Smooth muscle cell (in vitro differentiated cells): ENCODE results near the gene OR51E1. TPM values are rescaled to one million over a fixed set of nuclear protein-coding genes. Genes with fewer than 3 reads are reported as not detected.

Source experiments
- DNase-seq: peaks from one replicate; lab custom pipeline; 2025; ENCODE audit not compliant: unreplicated experiment; lab: John Stamatoyannopoulos, UW
- H2AFZ ChIP-seq: fragments of 200-600 bp; sonication (generic); 2 replicates; pipeline ENCODE4 v1.6.0; 2016; ENCODE audit warnings: antibody characterized with exemption, low read depth, mild to moderate bottlenecking
- H3F3A ChIP-seq: fragments of 200-600 bp; sonication (generic); 2 replicates; pipeline ENCODE4 v1.6.0; 2017; ENCODE audit warnings: antibody characterized with exemption, low read depth
- H3K27ac ChIP-seq: fragments of 200-600 bp; sonication (generic); 2 replicates; pipeline ENCODE4 v1.5.1; 2016; ENCODE audit warnings: low read depth, mild to moderate bottlenecking
- H3K27me3 ChIP-seq: fragments of 200-600 bp; sonication (generic); 2 replicates; pipeline ENCODE4 v1.6.1; 2016; ENCODE audit warnings: low read depth, mild to moderate bottlenecking
- H3K36me3 ChIP-seq: fragments of 200-600 bp; sonication (generic); 2 replicates; pipeline ENCODE4 v1.5.1; 2016; ENCODE audit warnings: low read depth
- H3K4me1 ChIP-seq: fragments of 200-600 bp; sonication (generic); 2 replicates; pipeline ENCODE4 v1.5.1; 2016; ENCODE audit warnings: low read depth
- H3K4me2 ChIP-seq: fragments of 200-600 bp; sonication (generic); 2 replicates; pipeline ENCODE4 v1.6.0; 2016; ENCODE audit warnings: mild to moderate bottlenecking
- H3K4me3 ChIP-seq: fragments of 200-600 bp; sonication (generic); 2 replicates; pipeline ENCODE4 v1.5.1; 2016; ENCODE audit warnings: mild to moderate bottlenecking
- H3K79me2 ChIP-seq: fragments of 200-600 bp; sonication (generic); 2 replicates; pipeline ENCODE4 v1.6.0; 2016; ENCODE audit warnings: low read depth, mild to moderate bottlenecking
- H3K9ac ChIP-seq: fragments of 200-600 bp; sonication (generic); 2 replicates; pipeline ENCODE4 v1.6.0; 2016; ENCODE audit warnings: low read depth
- H3K9me3 ChIP-seq: fragments of 200-600 bp; sonication (generic); replicated peaks from 2 replicates; pipeline ENCODE4 v1.5.1; 2016; ENCODE audit warnings: low read depth
- H4K20me1 ChIP-seq: fragments of 200-600 bp; sonication (generic); 2 replicates; pipeline ENCODE4 v1.6.0; 2016; ENCODE audit warnings: low read depth
- CTCF ChIP-seq: fragments of 200-600 bp; sonication (generic); IDR thresholded peaks from 2 replicates; pipeline ENCODE4 v1.5.1; 2017; ENCODE audit warnings: borderline replicate concordance, mild to moderate bottlenecking, antibody characterized with exemption; ENCODE audit not compliant: insufficient read depth, poor library complexity, severe bottlenecking
- WGBS: methylation state at CpG from one replicate; pipeline ENCODE4 v1.1.7; 2016; ENCODE audit warnings: low lambda C conversion rate; 5-methylcytosine and 5-hydroxymethylcytosine counted together
- polyA plus RNA-seq: library from polyadenylated mRNA; unstranded; fragments of >200 nt; fragmentation: Nextera tagmentation; extraction: Ambion mirVana; gene quantifications from 2 replicates; pipeline ENCODE4 v1.2.1, GENCODE V29; 2016
- total RNA-seq: library from RNA; depleted of rRNA; stranded (reverse); fragments of >200 nt; gene quantifications from 2 replicates; pipeline ENCODE4 v1.2.3, GENCODE V29; 2014

Gene OR51E1
- total and polyA plus RNA-seq, 2 experiments from 2014 or later: not detected

- WGBS: 89% methylated on average over 7 of the region's 7 CpGs
Observed at GRCh38 chr11:4641501-4641900, 2.3 kb upstream of the OR51E1 start.

GRCh38 chr11:4642043-4642442 lies 1.7 kb upstream of the OR51E1 start:
- no peak for TF ChIP-seq CTCF
- no peak overlapping the region for H2AFZ ChIP-seq
- H3K9ac ChIP-seq: no peak overlapping the region
- H3K36me3 ChIP-seq: no peaks in the 10 kb centered on the region
- no peaks in the 10 kb centered on the region for H4K20me1 ChIP-seq
- no peaks in the 10 kb centered on the region for H3K4me1 ChIP-seq
- H3K4me2 ChIP-seq: no peak overlapping the region
- H3K27ac ChIP-seq: no peak overlapping the region
- no peaks in the 10 kb centered on the region for H3F3A ChIP-seq
- no peaks in the 10 kb centered on the region for H3K9me3 ChIP-seq
- no peak for DNase-seq
- H3K27me3 ChIP-seq: no peaks in the 10 kb centered on the region
- no peak overlapping the region for H3K4me3 ChIP-seq
- 92% methylated on average over 7 of the region's 7 CpGs for WGBS
- H3K79me2 ChIP-seq: no peaks in the 10 kb centered on the region

More at GRCh38 chr11:4641501-4641900, 2.3 kb upstream of the OR51E1 start:
- Histone ChIP-seq H3K27me3 (no peaks in the 10 kb centered on the region), H3K4me3 (no peak overlapping the region), H3K79me2 (no peaks in the 10 kb centered on the region), H3K4me2 (no peak overlapping the region), H3K4me1 (no peaks in the 10 kb centered on the region), H3K27ac (no peak overlapping the region), H4K20me1 (no peaks in the 10 kb centered on the region), H2AFZ (no peak overlapping the region), H3K9me3 (no peaks in the 10 kb centered on the region), H3K9ac (no peak overlapping the region), H3K36me3 (no peaks in the 10 kb centered on the region), H3F3A (no peaks in the 10 kb centered on the region)
- DNase-seq: no peak
- TF ChIP-seq CTCF: no peak

- no peak for DNase-seq
- no peak overlapping the region for H3K9ac ChIP-seq
- H3K4me3 ChIP-seq: no peak overlapping the region
- no peaks in the 10 kb centered on the region for H3K36me3 ChIP-seq
- H4K20me1 ChIP-seq: no peaks in the 10 kb centered on the region
- WGBS: 44% methylated on average over 5 of the region's 5 CpGs
- no peak for TF ChIP-seq CTCF
- no peak overlapping the region for H3K27ac ChIP-seq
- H3F3A ChIP-seq: no peaks in the 10 kb centered on the region
- H3K27me3 ChIP-seq: no peaks in the 10 kb centered on the region
- H3K9me3 ChIP-seq: no peaks in the 10 kb centered on the region
- no peaks in the 10 kb centered on the region for H3K79me2 ChIP-seq
- H3K4me2 ChIP-seq: no peak overlapping the region
- no peak overlapping the region for H2AFZ ChIP-seq
- no peaks in the 10 kb centered on the region for H3K4me1 ChIP-seq
Observed at GRCh38 chr11:4643076-4643475, 706 bp upstream of the OR51E1 start.

GRCh38 chr11:4644233-4644632 lies 451 bp downstream of the OR51E1 start:
- no peak for TF ChIP-seq CTCF
- Histone ChIP-seq H3K36me3 (no peaks in the 10 kb centered on the region), H3F3A (no peaks in the 10 kb centered on the region), H3K9me3 (no peaks in the 10 kb centered on the region), H3K9ac (no peak overlapping the region), H3K79me2 (no peaks in the 10 kb centered on the region), H3K4me1 (no peaks in the 10 kb centered on the region), H3K27me3 (no peaks in the 10 kb centered on the region), H3K27ac (no peak overlapping the region), H3K4me3 (no peak overlapping the region), H2AFZ (no peak overlapping the region), H4K20me1 (no peaks in the 10 kb centered on the region), H3K4me2 (no peak overlapping the region)
- no peak for DNase-seq
- WGBS: 17% methylated on average over 4 of the region's 4 CpGs
